Measurements from ENCODE around the gene MIA2. TPM values are rescaled to one million over a fixed set of nuclear protein-coding genes. Genes with fewer than 3 reads are reported as not detected.
"Not testable (repeated sequence)": the region's sequence is repeated elsewhere in the genome, so short reads cannot be mapped to it uniquely, and the experiment has no call there.

Gene MIA2
- total and polyA plus RNA-seq, 2 donors = 13.5 to 34.9 TPM

- Histone ChIP-seq H3K36me3 (ENCODE audit: insufficient read depth) (no peaks in the 10 kb centered on the region), H3K27ac (ENCODE audit: low read depth) (no peak overlapping the region), H3K4me3 (ENCODE audit: low read depth, low read length) (no peak overlapping the region), H3K4me1 (ENCODE audit: insufficient read depth) (no peaks in the 10 kb centered on the region)
- DNase-seq (ENCODE audit: extremely low spot score) = no peak
- 44% methylated on average over 5 of the region's 5 CpGs for WGBS
Observed at GRCh38 chr14:39218171-39218769, 15.4 kb upstream of the MIA2 start.

- no peak overlapping the region for H3K4me3 ChIP-seq (ENCODE audit: low read depth, low read length)
- H3K4me1 ChIP-seq (ENCODE audit: insufficient read depth) = no peaks in the 10 kb centered on the region
- H3K27ac ChIP-seq (ENCODE audit: low read depth) = no peak overlapping the region
- DNase-seq (ENCODE audit: extremely low spot score) = no peak
- no peaks in the 10 kb centered on the region for H3K36me3 ChIP-seq (ENCODE audit: insufficient read depth)
- 58% methylated on average over 3 of the region's 3 CpGs for WGBS
Observed at GRCh38 chr14:39219075-39219499, 14.6 kb upstream of the MIA2 start.

- H3K4me3 ChIP-seq (ENCODE audit: low read depth, low read length); H3K27ac ChIP-seq (ENCODE audit: low read depth); DNase-seq (ENCODE audit: extremely low spot score); H3K4me1 ChIP-seq (ENCODE audit: insufficient read depth); H3K36me3 ChIP-seq (ENCODE audit: insufficient read depth): not testable (repeated sequence)
- 92% methylated on average over 1 of the region's 1 CpG for WGBS
Observed at GRCh38 chr14:39220473-39220872, 13.2 kb upstream of the MIA2 start.

- no peak overlapping the region for H3K27ac ChIP-seq (ENCODE audit: low read depth)
- no peak for DNase-seq (ENCODE audit: extremely low spot score)
- WGBS = 78% methylated on average over 3 of the region's 3 CpGs
Observed at GRCh38 chr14:39228044-39228443, 5.7 kb upstream of the MIA2 start.

GRCh38 chr14:39228509-39229221 lies 5.0 kb upstream of the MIA2 start:
- Histone ChIP-seq H3K36me3 (ENCODE audit: insufficient read depth) (no peaks in the 10 kb centered on the region), H3K4me1 (ENCODE audit: insufficient read depth) (no peaks in the 10 kb centered on the region), H3K4me3 (ENCODE audit: low read depth, low read length) (no peak overlapping the region), H3K27ac (ENCODE audit: low read depth) (no peak overlapping the region)
- no peak for DNase-seq (ENCODE audit: extremely low spot score)
- WGBS = 77% methylated on average over 11 of the region's 11 CpGs

More at GRCh38 chr14:39228044-39228443, 5.7 kb upstream of the MIA2 start:
- no peaks in the 10 kb centered on the region for H3K36me3 ChIP-seq (ENCODE audit: insufficient read depth)
- H3K4me1 ChIP-seq (ENCODE audit: insufficient read depth) = no peaks in the 10 kb centered on the region
- no peak overlapping the region for H3K4me3 ChIP-seq (ENCODE audit: low read depth, low read length)

GRCh38 chr14:39229222-39229543 lies 4.5 kb upstream of the MIA2 start:
- DNase-seq (ENCODE audit: extremely low spot score) = no peak
- Histone ChIP-seq H3K36me3 (ENCODE audit: insufficient read depth) (no peaks in the 10 kb centered on the region), H3K4me3 (ENCODE audit: low read depth, low read length) (no peak overlapping the region), H3K4me1 (ENCODE audit: insufficient read depth) (no peaks in the 10 kb centered on the region), H3K27ac (ENCODE audit: low read depth) (no peak overlapping the region)
- 100% methylated on average over 1 of the region's 1 CpG for WGBS

- H3K36me3 ChIP-seq (ENCODE audit: insufficient read depth) = no peaks in the 10 kb centered on the region
- no peak overlapping the region for H3K27ac ChIP-seq (ENCODE audit: low read depth)
- WGBS = 74% methylated on average over 3 of the region's 3 CpGs
- H3K4me3 ChIP-seq (ENCODE audit: low read depth, low read length) = no peak overlapping the region
- no peak for DNase-seq (ENCODE audit: extremely low spot score)
- H3K4me1 ChIP-seq (ENCODE audit: insufficient read depth) = no peaks in the 10 kb centered on the region
Observed at GRCh38 chr14:39229601-39230110, 4.1 kb upstream of the MIA2 start.

GRCh38 chr14:39230416-39231035 lies 3.2 kb upstream of the MIA2 start:
- Histone ChIP-seq H3K36me3 (ENCODE audit: insufficient read depth) (no peaks in the 10 kb centered on the region), H3K4me1 (ENCODE audit: insufficient read depth) (no peaks in the 10 kb centered on the region), H3K27ac (ENCODE audit: low read depth) (no peak overlapping the region), H3K4me3 (ENCODE audit: low read depth, low read length) (no peak overlapping the region)
- no peak for DNase-seq (ENCODE audit: extremely low spot score)
- WGBS = 76% methylated on average over 5 of the region's 5 CpGs

- 90% methylated on average over 11 of the region's 11 CpGs for WGBS
- not testable (repeated sequence) for DNase-seq (ENCODE audit: extremely low spot score)
Observed at GRCh38 chr14:39231751-39232553, 1.8 kb upstream of the MIA2 start.

GRCh38 chr14:39232554-39233415 lies 930 bp upstream of the MIA2 start:
- H3K4me3 ChIP-seq (ENCODE audit: low read depth, low read length) = no peak overlapping the region
- WGBS = 67% methylated on average over 12 of the region's 12 CpGs
- no peak overlapping the region for H3K27ac ChIP-seq (ENCODE audit: low read depth)
- no peaks in the 10 kb centered on the region for H3K36me3 ChIP-seq (ENCODE audit: insufficient read depth)
- no peaks in the 10 kb centered on the region for H3K4me1 ChIP-seq (ENCODE audit: insufficient read depth)
- DNase-seq (ENCODE audit: extremely low spot score) = no peak

More at GRCh38 chr14:39231751-39232553, 1.8 kb upstream of the MIA2 start:
- H3K4me3 ChIP-seq (ENCODE audit: low read depth, low read length); H3K36me3 ChIP-seq (ENCODE audit: insufficient read depth); H3K4me1 ChIP-seq (ENCODE audit: insufficient read depth); H3K27ac ChIP-seq (ENCODE audit: low read depth): not testable (repeated sequence)

- not testable (repeated sequence) for DNase-seq (ENCODE audit: extremely low spot score); H3K36me3 ChIP-seq (ENCODE audit: insufficient read depth); H3K27ac ChIP-seq (ENCODE audit: low read depth); H3K4me3 ChIP-seq (ENCODE audit: low read depth, low read length); H3K4me1 ChIP-seq (ENCODE audit: insufficient read depth)
- 87% methylated on average over 5 of the region's 5 CpGs for WGBS
Observed at GRCh38 chr14:39234986-39235385, 1.3 kb downstream of the MIA2 start.

GRCh38 chr14:39235466-39235865 lies 1.8 kb downstream of the MIA2 start:
- H3K27ac ChIP-seq (ENCODE audit: low read depth); DNase-seq (ENCODE audit: extremely low spot score); H3K36me3 ChIP-seq (ENCODE audit: insufficient read depth); H3K4me3 ChIP-seq (ENCODE audit: low read depth, low read length); H3K4me1 ChIP-seq (ENCODE audit: insufficient read depth): not testable (repeated sequence)

- Histone ChIP-seq H3K4me1 (ENCODE audit: insufficient read depth) (no peaks in the 10 kb centered on the region), H3K36me3 (ENCODE audit: insufficient read depth) (no peaks in the 10 kb centered on the region), H3K4me3 (ENCODE audit: low read depth, low read length) (no peak overlapping the region), H3K27ac (ENCODE audit: low read depth) (no peak overlapping the region)
- 89% methylated on average over 1 of the region's 1 CpG for WGBS
- DNase-seq (ENCODE audit: extremely low spot score) = no peak
Observed at GRCh38 chr14:39240769-39241168, 7.1 kb downstream of the MIA2 start.
